Measurements from ENCODE around the gene RNASEH1.

- no peak for TF ChIP-seq POLR2AphosphoS5 (IDR thresholded peaks at IDR 0.05; ENCODE audit: low read length)
- TF ChIP-seq ATF2 (IDR thresholded peaks at IDR 0.05; ENCODE audit: low read length) = no peak
- TF ChIP-seq ZBTB33 (IDR thresholded peaks at IDR 0.05) = no peak
Measured at GRCh38 chr2:3517948-3518495, 40.1 kb downstream of the RNASEH1 start.
